Measurements from ENCODE around the gene DUSP2. TPM values are rescaled to one million over a fixed set of nuclear protein-coding genes. Genes with fewer than 3 reads are reported as not detected.

DUSP2 gene
- total and polyA plus RNA-seq, 2 donors (not counting 1 experiment from before 2014, with no cell fraction given), result 69.8 to 433 TPM

- Histone ChIP-seq H4K20me1 (ENCODE audit: control insufficient read depth, insufficient read depth, low read length, poor library complexity, severe bottlenecking) (no peaks in the 10 kb centered on the region), H2AFZ (ENCODE audit: insufficient read depth, low read depth, low read length, poor library complexity, severe bottlenecking) (peak overlapping the region; percentile 46), H3K4me3 (ENCODE audit: control extremely low read depth in 1 of 5, extremely low read depth in 1 of 5, insufficient read depth in 1 of 5, low read depth in 2 of 5, low read length in 4 of 5) (no peak overlapping the region), H3K9ac (ENCODE audit: low read length) (no peak overlapping the region), H3K27ac (ENCODE audit: low read length in 2 of 2) (peak overlapping the region in 1 of 2 donors; percentile 44), H3K4me1 (ENCODE audit: control insufficient read depth in 2 of 2, insufficient read depth in 2 of 2, low read length in 2 of 2) (peaks cover 45 to 53% of the 10 kb centered on the region in 2 donors), H3K36me3 (replicated peaks in 1 of 2; ENCODE audit: control extremely low read depth in 1 of 2, control insufficient read depth in 1 of 2, extremely low read depth in 1 of 2, insufficient read depth in 2 of 2, low read length in 1 of 2) (no peaks in the 10 kb centered on the region), H3K79me2 (ENCODE audit: control insufficient read depth, insufficient read depth, low read length) (no peaks in the 10 kb centered on the region), H3K4me2 (replicated peaks; ENCODE audit: low read depth, low read length, poor library complexity, severe bottlenecking) (peak overlapping the region; percentile 69), H3K9me3 (ENCODE audit: control extremely low read depth in 1 of 3, control insufficient read depth in 2 of 3, insufficient read depth in 1 of 3, low read length in 2 of 3) (peaks cover 0 to 5% (median 0%) of the 10 kb centered on the region in 3 donors), H3K27me3 (replicated peaks in 1 of 4; ENCODE audit: control extremely low read depth in 1 of 4, control insufficient read depth in 3 of 4, insufficient read depth in 4 of 4, low read length in 3 of 4) (no peaks in the 10 kb centered on the region)
- POLR2A ChIA-PET, result interaction anchor here (3.0 to 4.2 kb wide), 2 partner anchors 11 to 16 kb away, joined by 8 to 47 read pairs; partner anchors contain the start of gene DUSP2
- CTCF ChIA-PET, result interaction anchor here (1.0 to 4.1 kb wide), 6 partner anchors 8 to 108 kb away, joined by 3 to 36 read pairs (median 11); partner anchors contain the start of genes ASTL and DUSP2
- DNase-seq, result peak; percentile 71
- Mint-ChIP-seq H3K27ac (peak overlapping the region; percentile 81), H3K9me3 (ENCODE audit: insufficient read depth) (peaks cover 2% of the 10 kb centered on the region), H3K4me3 (peak overlapping the region; percentile 77), H3K4me1 (peaks cover 68% of the 10 kb centered on the region), H3K27me3 (no peaks in the 10 kb centered on the region)
- TF ChIP-seq EZH2 (IDR thresholded peaks at IDR 0.05; ENCODE audit: borderline replicate concordance, insufficient read depth, low read depth, low read length, poor library complexity, severe bottlenecking), result no peak
- TF ChIP-seq, protein P1, sequence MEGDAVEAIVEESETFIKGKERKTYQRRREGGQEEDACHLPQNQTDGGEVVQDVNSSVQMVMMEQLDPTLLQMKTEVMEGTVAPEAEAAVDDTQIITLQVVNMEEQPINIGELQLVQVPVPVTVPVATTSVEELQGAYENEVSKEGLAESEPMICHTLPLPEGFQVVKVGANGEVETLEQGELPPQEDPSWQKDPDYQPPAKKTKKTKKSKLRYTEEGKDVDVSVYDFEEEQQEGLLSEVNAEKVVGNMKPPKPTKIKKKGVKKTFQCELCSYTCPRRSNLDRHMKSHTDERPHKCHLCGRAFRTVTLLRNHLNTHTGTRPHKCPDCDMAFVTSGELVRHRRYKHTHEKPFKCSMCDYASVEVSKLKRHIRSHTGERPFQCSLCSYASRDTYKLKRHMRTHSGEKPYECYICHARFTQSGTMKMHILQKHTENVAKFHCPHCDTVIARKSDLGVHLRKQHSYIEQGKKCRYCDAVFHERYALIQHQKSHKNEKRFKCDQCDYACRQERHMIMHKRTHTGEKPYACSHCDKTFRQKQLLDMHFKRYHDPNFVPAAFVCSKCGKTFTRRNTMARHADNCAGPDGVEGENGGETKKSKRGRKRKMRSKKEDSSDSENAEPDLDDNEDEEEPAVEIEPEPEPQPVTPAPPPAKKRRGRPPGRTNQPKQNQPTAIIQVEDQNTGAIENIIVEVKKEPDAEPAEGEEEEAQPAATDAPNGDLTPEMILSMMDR (IDR thresholded peaks at IDR 0.05), result no peak
- intact Hi-C loops (cut with micrococcal nuclease), result loop anchor here (1.0 to 2.0 kb wide), 2 partner anchors 9 to 18 kb away; no protein-coding TSS in a partner anchor
- peak; percentile 77 for ATAC-seq (ENCODE audit: low read depth)
- WGBS (ENCODE audit: insufficient coverage), result 27% methylated on average over 5 of the region's 5 CpGs
Measured at GRCh38 chr2:96156926-96157648, 11.8 kb upstream of the DUSP2 start.

Data from B cell (primary cell).